HEK293T (cell line): Measurements from ENCODE around the gene SWSAP1.

ENCODE experiments used
- ARNT ChIP-seq: fragments of 450-650 bp; IDR thresholded peaks from 2 replicates; pipeline ENCODE4 v1.6.1; 2017; ENCODE audit warnings: mild to moderate bottlenecking
- BHLHE40 ChIP-seq: fragments of 450-650 bp; IDR thresholded peaks from 2 replicates; pipeline ENCODE4 v1.6.1; 2016; ENCODE audit warnings: mild to moderate bottlenecking, moderate library complexity, borderline replicate concordance
- CTBP1 ChIP-seq: fragments of 450-650 bp; IDR thresholded peaks from 2 replicates; pipeline ENCODE4 v1.6.1; 2016; ENCODE audit warnings: borderline replicate concordance
- ELF4 ChIP-seq: fragments of 450-650 bp; IDR thresholded peaks from 2 replicates; pipeline ENCODE4 v1.6.1; 2017; ENCODE audit warnings: antibody characterized with exemption
- FOXA1 ChIP-seq: fragments of 450-650 bp; IDR thresholded peaks from 2 replicates; pipeline ENCODE4 v1.6.1; 2016; ENCODE audit warnings: mild to moderate bottlenecking
- FOXK2 ChIP-seq: fragments of 450-650 bp; IDR thresholded peaks from 2 replicates; pipeline ENCODE4 v1.6.1; 2016; ENCODE audit warnings: mild to moderate bottlenecking
- FOXM1 ChIP-seq: fragments of 450-650 bp; IDR thresholded peaks from 2 replicates; pipeline ENCODE4 v1.6.1; 2017; ENCODE audit warnings: mild to moderate bottlenecking, borderline replicate concordance
- HDGF ChIP-seq: fragments of 450-650 bp; IDR thresholded peaks from 2 replicates; pipeline ENCODE4 v1.6.1; 2017; ENCODE audit warnings: antibody characterized with exemption, borderline replicate concordance
- LEF1 ChIP-seq: fragments of 450-650 bp; IDR thresholded peaks from 2 replicates; pipeline ENCODE4 v1.6.1; 2017; ENCODE audit warnings: mild to moderate bottlenecking, borderline replicate concordance
- PKNOX1 ChIP-seq: fragments of 450-650 bp; IDR thresholded peaks from 2 replicates; pipeline ENCODE4 v1.6.1; 2016
- SP1 ChIP-seq: fragments of 450-650 bp; IDR thresholded peaks from 2 replicates; pipeline ENCODE4 v1.6.1; 2017
- SUZ12 ChIP-seq: fragments of 450-650 bp; IDR thresholded peaks from 2 replicates; pipeline ENCODE4 v1.6.1; 2016; ENCODE audit warnings: mild to moderate bottlenecking
- TARDBP ChIP-seq: fragments of 450-650 bp; IDR thresholded peaks from 2 replicates; pipeline ENCODE4 v1.6.1; 2016
- ZNF384 ChIP-seq: fragments of 450-650 bp; IDR thresholded peaks from 2 replicates; pipeline ENCODE4 v1.6.1; 2016

DNA sequence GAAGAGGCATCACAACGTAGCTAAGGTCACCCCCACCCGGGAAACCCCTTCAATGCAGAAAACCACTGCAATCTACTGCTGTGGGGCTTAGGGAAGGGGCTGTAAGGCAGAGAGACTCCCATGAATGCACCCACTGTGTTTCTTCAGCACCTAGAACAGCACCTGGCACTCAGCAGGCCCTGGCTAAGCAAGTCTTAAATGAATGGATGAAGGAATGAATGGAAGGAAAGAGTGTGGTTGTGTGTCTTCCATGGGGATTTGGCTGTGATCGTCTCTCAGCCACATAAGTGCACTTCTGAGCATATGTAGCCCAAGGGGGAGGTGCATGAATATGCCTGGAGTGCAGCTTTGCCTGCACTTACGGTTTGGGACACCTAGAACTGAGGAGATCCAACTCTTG lies 25.3 kb upstream of the SWSAP1 start:
- TF ChIP-seq BHLHE40: no peak
- no peak for TF ChIP-seq TARDBP
- TF ChIP-seq PKNOX1: no peak
- no peak for TF ChIP-seq FOXA1
- TF ChIP-seq HDGF: no peak
- TF ChIP-seq CTBP1: no peak
- no peak for TF ChIP-seq FOXM1
- no peak for TF ChIP-seq SUZ12
- TF ChIP-seq SP1: no peak
- no peak for TF ChIP-seq FOXK2
- TF ChIP-seq ARNT: no peak
- no peak for TF ChIP-seq ELF4
- no peak for TF ChIP-seq LEF1
- no peak for TF ChIP-seq ZNF384
